Activated T-helper 2 cell treated with anti-CD3 and anti-CD28 coated beads, Interferon-gamma antibody, Interleukin-2, Interleukin-4, amounts not matched to agents 10 μg/mL and 5 μg/mL and 100 μg/mL, durations not matched to agents 14 hours and 24 hours and 36 hours (primary cell): ENCODE measurements around the gene AP3B1. TPM values are rescaled to one million over a fixed set of nuclear protein-coding genes. Genes with fewer than 3 reads are reported as not detected.
A peak's percentile ranks its signal among the peaks of the same experiment; 100 is the strongest.

Source experiments
- DNase-seq: peaks from one replicate; pipeline ENCODE4 v3.0.0; 2021; ENCODE audit warnings: low spot score
- H3K27ac Mint-ChIP-seq: one replicate; pipeline ENCODE4 v1.8.0; 2021; ENCODE audit warnings: mixed read lengths
- H3K27me3 Mint-ChIP-seq: one replicate; pipeline ENCODE4 v1.8.0; 2021; ENCODE audit warnings: low read depth, mixed read lengths
- H3K36me3 Mint-ChIP-seq: one replicate; pipeline ENCODE4 v1.8.0; 2021; ENCODE audit warnings: low read depth, mixed read lengths
- H3K4me1 Mint-ChIP-seq: one replicate; pipeline ENCODE4 v1.8.0; 2021; ENCODE audit warnings: low read depth, mixed read lengths
- H3K4me3 Mint-ChIP-seq: one replicate; pipeline ENCODE4 v1.8.0; 2021; ENCODE audit warnings: low read depth, mild to moderate bottlenecking, moderate library complexity, mixed read lengths
- H3K9me3 Mint-ChIP-seq: one replicate; pipeline ENCODE4 v1.8.0; 2021; ENCODE audit warnings: mixed read lengths
- intact Hi-C: fragments of 100-400 bp; cut with micrococcal nuclease; formaldehyde crosslinking; loops from one replicate; pipeline ENCODE4 v1.15.1; 2023
- total RNA-seq: library from RNA; stranded (reverse); gene quantifications from 2 replicates; pipeline ENCODE4 v1.2.3, GENCODE V29; 2022

The AP3B1 gene
- total RNA-seq = 42.9 and 43.9 TPM in 2 replicates

- Mint-ChIP-seq H3K4me3 (peak within 1 kb of the TSS; percentile 99), H3K9me3 (no peaks in the 10 kb centered on the region), H3K27me3 (peaks cover 3% of the 10 kb centered on the region), H3K27ac (peak within 1 kb of the TSS; percentile 96), H3K36me3 (peaks cover 21% of the 10 kb centered on the region), H3K4me1 (peaks cover 29% of the 10 kb centered on the region)
- intact Hi-C loops = loop anchor here (1.0 to 10.0 kb wide), 2 partner anchors 66 to 1220 kb away; partner anchors contain the start of genes HOMER1 and SCAMP1
- DNase-seq = peak; percentile 97
Measured at GRCh38 chr5:78294248-78295034, at the start of gene AP3B1. Gene AP3B1 (minus strand): TSS chr5:78294698. CDS start chr5:78294579, 119 bp downstream.

GRCh38 chr5:78341440-78341839, 46.9 kb upstream of the AP3B1 start:
- peaks cover 4% of the 10 kb centered on the region for H3K36me3 Mint-ChIP-seq
- intact Hi-C loops = no loop called here
- no peak overlapping the region for H3K27ac Mint-ChIP-seq
- peaks cover 12% of the 10 kb centered on the region for H3K9me3 Mint-ChIP-seq
- peaks cover 10% of the 10 kb centered on the region for H3K27me3 Mint-ChIP-seq
- H3K4me1 Mint-ChIP-seq = no peaks in the 10 kb centered on the region
- no peak overlapping the region for H3K4me3 Mint-ChIP-seq
- no peak for DNase-seq

GRCh38 chr5:78339617-78340436, 45.3 kb upstream of the AP3B1 start:
- Mint-ChIP-seq H3K4me1 (no peaks in the 10 kb centered on the region), H3K36me3 (peaks cover 4% of the 10 kb centered on the region), H3K27ac (no peak overlapping the region), H3K9me3 (peaks cover 12% of the 10 kb centered on the region), H3K27me3 (peaks cover 12% of the 10 kb centered on the region), H3K4me3 (no peak overlapping the region)
- no peak for DNase-seq
- intact Hi-C loops = no loop called here

- peaks cover 4% of the 10 kb centered on the region for H3K36me3 Mint-ChIP-seq
- H3K27ac Mint-ChIP-seq = no peak overlapping the region
- peaks cover 12% of the 10 kb centered on the region for H3K9me3 Mint-ChIP-seq
Measured at GRCh38 chr5:78336698-78337097, 42.2 kb upstream of the AP3B1 start.

GRCh38 chr5:78335976-78336375, 41.5 kb upstream of the AP3B1 start:
- peaks cover 21% of the 10 kb centered on the region for H3K27me3 Mint-ChIP-seq
- intact Hi-C loops = no loop called here
- no peak overlapping the region for H3K4me3 Mint-ChIP-seq
- H3K4me1 Mint-ChIP-seq = no peaks in the 10 kb centered on the region
- DNase-seq = no peak
- peaks cover 4% of the 10 kb centered on the region for H3K36me3 Mint-ChIP-seq
- H3K27ac Mint-ChIP-seq = no peak overlapping the region
- H3K9me3 Mint-ChIP-seq = peaks cover 12% of the 10 kb centered on the region

More at GRCh38 chr5:78336698-78337097, 42.2 kb upstream of the AP3B1 start:
- intact Hi-C loops = no loop called here
- no peak overlapping the region for H3K4me3 Mint-ChIP-seq
- peaks cover 16% of the 10 kb centered on the region for H3K27me3 Mint-ChIP-seq
- DNase-seq = no peak
- no peaks in the 10 kb centered on the region for H3K4me1 Mint-ChIP-seq

- H3K27ac Mint-ChIP-seq = no peak overlapping the region
- DNase-seq = no peak
- peaks cover 4% of the 10 kb centered on the region for H3K36me3 Mint-ChIP-seq
- peaks cover 19% of the 10 kb centered on the region for H3K27me3 Mint-ChIP-seq
- peaks cover 12% of the 10 kb centered on the region for H3K9me3 Mint-ChIP-seq
- intact Hi-C loops = no loop called here
- H3K4me3 Mint-ChIP-seq = no peak overlapping the region
- H3K4me1 Mint-ChIP-seq = no peaks in the 10 kb centered on the region
Measured at GRCh38 chr5:78334811-78335210, 40.3 kb upstream of the AP3B1 start.

GRCh38 chr5:78331523-78332080, 37.1 kb upstream of the AP3B1 start:
- H3K36me3 Mint-ChIP-seq = no peaks in the 10 kb centered on the region
- H3K27ac Mint-ChIP-seq = no peak overlapping the region
- H3K4me3 Mint-ChIP-seq = no peak overlapping the region
- intact Hi-C loops = no loop called here
- H3K9me3 Mint-ChIP-seq = peaks cover 2% of the 10 kb centered on the region
- H3K4me1 Mint-ChIP-seq = peaks cover 1% of the 10 kb centered on the region
- H3K27me3 Mint-ChIP-seq = peaks cover 20% of the 10 kb centered on the region
- no peak for DNase-seq

- Mint-ChIP-seq H3K36me3 (no peaks in the 10 kb centered on the region), H3K27me3 (peaks cover 22% of the 10 kb centered on the region), H3K9me3 (no peaks in the 10 kb centered on the region), H3K27ac (no peak overlapping the region), H3K4me1 (peaks cover 1% of the 10 kb centered on the region), H3K4me3 (no peak overlapping the region)
- no peak for DNase-seq
- intact Hi-C loops = no loop called here
Measured at GRCh38 chr5:78328585-78329173, 34.2 kb upstream of the AP3B1 start.

GRCh38 chr5:78327761-78328510, 33.4 kb upstream of the AP3B1 start:
- Mint-ChIP-seq H3K36me3 (no peaks in the 10 kb centered on the region), H3K27ac (no peak overlapping the region), H3K27me3 (peaks cover 24% of the 10 kb centered on the region), H3K9me3 (no peaks in the 10 kb centered on the region), H3K4me3 (no peak overlapping the region), H3K4me1 (peaks cover 1% of the 10 kb centered on the region)
- intact Hi-C loops = no loop called here
- DNase-seq = no peak

- Mint-ChIP-seq H3K9me3 (no peaks in the 10 kb centered on the region), H3K27ac (no peak overlapping the region), H3K4me3 (no peak overlapping the region), H3K36me3 (no peaks in the 10 kb centered on the region), H3K27me3 (peaks cover 26% of the 10 kb centered on the region), H3K4me1 (peaks cover 1% of the 10 kb centered on the region)
- DNase-seq = no peak
- intact Hi-C loops = no loop called here
Measured at GRCh38 chr5:78326930-78327329, 32.4 kb upstream of the AP3B1 start.

- no peaks in the 10 kb centered on the region for H3K36me3 Mint-ChIP-seq
- DNase-seq = no peak
- H3K9me3 Mint-ChIP-seq = no peaks in the 10 kb centered on the region
- H3K4me1 Mint-ChIP-seq = no peaks in the 10 kb centered on the region
- no peak overlapping the region for H3K4me3 Mint-ChIP-seq
- no peak overlapping the region for H3K27ac Mint-ChIP-seq
- intact Hi-C loops = no loop called here
- H3K27me3 Mint-ChIP-seq = peaks cover 27% of the 10 kb centered on the region
Measured at GRCh38 chr5:78323241-78323640, 28.7 kb upstream of the AP3B1 start.

- H3K4me1 Mint-ChIP-seq = no peaks in the 10 kb centered on the region
- H3K27ac Mint-ChIP-seq = no peak overlapping the region
- no peak overlapping the region for H3K4me3 Mint-ChIP-seq
- no peaks in the 10 kb centered on the region for H3K9me3 Mint-ChIP-seq
- peaks cover 21% of the 10 kb centered on the region for H3K27me3 Mint-ChIP-seq
- intact Hi-C loops = no loop called here
- no peak for DNase-seq
- H3K36me3 Mint-ChIP-seq = no peaks in the 10 kb centered on the region
Measured at GRCh38 chr5:78320401-78320800, 25.9 kb upstream of the AP3B1 start.
